Large intestine (tissue), 3 donors: ENCODE results near the gene CXCR6. TPM values are rescaled to one million over a fixed set of nuclear protein-coding genes. Genes with fewer than 3 reads are reported as not detected.
"Not testable (repeated sequence)": the region's sequence is repeated elsewhere in the genome, so short reads cannot be mapped to it uniquely, and the experiment has no call there.

Experiments
- DNase-seq, 2 donors: peaks; one replicate each; pipeline versions ENCODE4 v3.0.0 to v3.0.0-alpha.2; 2013
- H3K27ac ChIP-seq: one replicate; pipeline ENCODE4 v1.5.1; 2013; ENCODE audit warnings: low read length
- H3K27me3 ChIP-seq: 2 replicates; pipeline ENCODE4 v1.6.1; 2013; ENCODE audit warnings: low read length; ENCODE audit not compliant: control insufficient read depth, insufficient read depth
- H3K36me3 ChIP-seq: 2 replicates; pipeline ENCODE4 v1.6.1; 2013; ENCODE audit warnings: low read length; ENCODE audit not compliant: control insufficient read depth, insufficient read depth
- H3K4me1 ChIP-seq: one replicate; pipeline ENCODE4 v1.6.1; 2013; ENCODE audit warnings: low read length; ENCODE audit not compliant: control insufficient read depth, insufficient read depth
- H3K4me3 ChIP-seq: one replicate; pipeline ENCODE4 v1.5.1; 2013; ENCODE audit warnings: low read length
- H3K9me3 ChIP-seq: one replicate; pipeline ENCODE4 v1.6.1; 2013; ENCODE audit warnings: mild to moderate bottlenecking, low read depth, low read length, moderate library complexity; ENCODE audit not compliant: control insufficient read depth
- WGBS: methylation state at CpG from one replicate; pipeline ENCODE4 v1.1.5; 2013; ENCODE audit warnings: low lambda C conversion rate; ENCODE audit not compliant: insufficient coverage; 5-methylcytosine and 5-hydroxymethylcytosine counted together
- polyA plus RNA-seq: library from polyadenylated mRNA; unstranded; fragments of 120-200 nt; gene quantifications from one replicate; pipeline ENCODE4 v1.2.1, GENCODE V29; 2013

The CXCR6 gene
- polyA plus RNA-seq, 1 donor: 2.4 TPM

DNA sequence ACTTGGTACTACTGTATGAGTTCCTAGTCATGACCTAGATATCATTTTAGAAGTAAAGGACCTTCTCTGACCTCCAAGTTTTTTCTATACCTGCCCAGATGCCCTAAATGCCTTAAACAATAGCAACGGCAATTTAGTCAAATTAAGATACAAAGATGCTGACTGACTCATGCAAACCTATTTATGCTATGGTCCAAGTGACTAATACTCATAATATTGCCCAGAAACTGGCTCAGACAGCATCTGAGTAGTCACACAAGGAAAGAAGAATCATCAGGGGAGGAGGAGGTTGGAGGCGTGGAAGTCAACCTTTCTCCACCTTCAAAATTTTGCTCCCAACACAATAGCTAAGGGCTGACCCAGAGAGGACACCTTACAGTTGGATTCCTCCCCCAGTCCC, 45.5 kb downstream of the CXCR6 start:
- no CpG with 5 or more reads among the region's 2 CpGs for WGBS
- no peaks in the 10 kb centered on the region for H3K9me3 ChIP-seq
- peaks cover 8% of the 10 kb centered on the region for H3K36me3 ChIP-seq
- DNase-seq: no peak
- H3K27me3 ChIP-seq: no peaks in the 10 kb centered on the region
- peaks cover 41% of the 10 kb centered on the region for H3K4me1 ChIP-seq
- peak overlapping the region; percentile 6 for H3K27ac ChIP-seq
- H3K4me3 ChIP-seq: no peak overlapping the region

DNA sequence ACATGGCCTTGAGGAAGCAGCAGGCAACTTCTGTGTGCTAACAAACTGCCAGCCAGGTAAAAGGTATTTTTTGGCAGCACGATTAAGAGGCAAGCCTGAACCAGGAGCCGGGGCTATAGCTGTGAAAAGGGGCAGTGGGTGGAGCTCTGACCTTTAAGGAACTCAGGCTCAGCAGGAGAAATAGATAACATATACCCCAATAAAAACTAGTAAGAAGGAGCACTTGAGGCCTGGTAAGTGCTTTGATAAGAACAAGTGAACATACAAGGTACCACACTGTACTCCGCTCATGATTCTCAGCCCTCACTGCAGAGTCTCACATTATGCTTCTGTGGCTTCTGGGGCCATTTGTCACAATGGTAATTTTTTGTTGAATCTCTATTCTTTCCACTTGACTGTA, 46.9 kb downstream of the CXCR6 start:
- H3K27ac ChIP-seq: no peak overlapping the region
- no peaks in the 10 kb centered on the region for H3K36me3 ChIP-seq
- no peaks in the 10 kb centered on the region for H3K9me3 ChIP-seq
- WGBS: no CpG with 5 or more reads among the region's 3 CpGs
- H3K4me1 ChIP-seq: peaks cover 33% of the 10 kb centered on the region
- DNase-seq: no peak
- H3K27me3 ChIP-seq: no peaks in the 10 kb centered on the region
- H3K4me3 ChIP-seq: no peak overlapping the region

DNA sequence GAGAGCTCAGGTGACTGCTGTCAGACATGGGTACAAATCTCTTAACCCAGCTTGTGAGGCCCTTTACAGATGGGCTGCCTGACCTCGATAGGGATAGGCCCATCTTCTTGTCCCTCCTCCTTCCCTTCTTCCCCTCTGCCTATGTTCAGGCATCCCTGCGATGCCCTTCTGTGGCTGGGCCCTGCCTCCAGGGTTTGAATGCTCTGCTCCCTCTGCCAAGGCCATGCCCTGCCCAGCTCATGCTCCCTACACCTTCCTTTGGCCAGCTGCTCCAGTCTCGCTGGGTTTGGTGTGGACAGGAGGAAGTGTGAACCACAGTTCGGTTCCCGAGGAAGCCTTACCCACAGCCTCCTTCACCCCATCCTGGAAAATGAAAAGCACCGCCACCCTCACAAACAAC, 48.1 kb downstream of the CXCR6 start:
- Histone ChIP-seq H3K36me3 (no peaks in the 10 kb centered on the region), H3K4me3 (no peak overlapping the region), H3K9me3 (no peaks in the 10 kb centered on the region), H3K4me1 (peaks cover 23% of the 10 kb centered on the region), H3K27ac (no peak overlapping the region), H3K27me3 (no peaks in the 10 kb centered on the region)
- DNase-seq: no peak
- WGBS: no CpG with 5 or more reads among the region's 6 CpGs

DNA sequence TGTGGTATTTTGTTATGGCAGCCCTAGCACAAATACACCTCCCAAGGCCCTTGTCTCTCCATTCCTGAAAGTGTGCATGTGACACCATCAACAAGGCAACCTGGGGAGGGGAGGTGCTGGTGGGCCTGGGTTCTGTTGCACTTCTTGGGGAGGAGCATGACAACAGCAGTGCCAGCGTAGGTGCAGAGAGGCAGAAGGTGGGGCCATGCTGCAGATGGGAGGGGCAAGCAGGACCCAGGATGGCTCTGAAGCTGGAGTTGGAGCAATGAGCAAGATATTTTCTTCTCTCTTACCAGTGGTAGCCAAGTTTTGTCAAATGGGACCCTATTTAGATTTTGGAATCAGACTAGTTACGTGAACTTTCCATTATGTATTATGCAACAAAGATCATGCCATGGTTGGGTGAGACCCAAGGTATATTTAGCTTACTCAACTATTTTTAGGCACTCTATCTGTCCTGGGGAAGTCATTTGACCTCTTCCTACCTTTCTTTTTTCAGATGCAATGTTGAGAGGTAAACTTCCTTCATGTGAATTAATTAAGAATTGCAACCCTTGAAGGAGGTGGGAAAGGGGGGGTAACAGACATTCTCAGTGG, 49.0 kb downstream of the CXCR6 start:
- H3K9me3 ChIP-seq: no peaks in the 10 kb centered on the region
- H3K27me3 ChIP-seq: no peaks in the 10 kb centered on the region
- H3K4me3 ChIP-seq: no peak overlapping the region
- H3K36me3 ChIP-seq: no peaks in the 10 kb centered on the region
- 100% methylated on average over 1 of the region's 2 CpGs for WGBS
- peaks cover 14% of the 10 kb centered on the region for H3K4me1 ChIP-seq
- DNase-seq: no peak
- H3K27ac ChIP-seq: no peak overlapping the region

DNA sequence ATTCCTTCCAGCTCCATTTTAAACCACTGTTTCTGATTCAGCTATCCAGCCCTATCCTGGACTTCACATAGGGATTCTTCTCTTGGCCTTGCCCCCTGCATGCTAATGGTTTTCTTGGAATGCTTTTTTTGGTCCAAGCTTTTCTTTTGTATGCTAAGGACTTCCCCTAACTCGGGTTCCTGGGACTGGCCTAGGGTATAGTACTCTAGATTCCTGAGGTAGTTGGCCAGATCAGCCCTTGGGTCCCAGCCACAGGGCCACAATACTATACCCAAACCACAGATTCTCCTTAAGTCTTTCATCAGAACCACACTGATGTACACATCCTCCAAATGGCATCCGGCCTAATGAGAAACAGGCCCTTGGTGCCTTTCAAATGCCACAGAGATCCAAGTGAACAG, 49.6 kb downstream of the CXCR6 start:
- no CpG with 5 or more reads among the region's 2 CpGs for WGBS
- Histone ChIP-seq H3K9me3 (no peaks in the 10 kb centered on the region), H3K27ac (no peak overlapping the region), H3K36me3 (no peaks in the 10 kb centered on the region), H3K4me1 (peaks cover 8% of the 10 kb centered on the region), H3K4me3 (no peak overlapping the region), H3K27me3 (no peaks in the 10 kb centered on the region)
- DNase-seq: no peak

DNA sequence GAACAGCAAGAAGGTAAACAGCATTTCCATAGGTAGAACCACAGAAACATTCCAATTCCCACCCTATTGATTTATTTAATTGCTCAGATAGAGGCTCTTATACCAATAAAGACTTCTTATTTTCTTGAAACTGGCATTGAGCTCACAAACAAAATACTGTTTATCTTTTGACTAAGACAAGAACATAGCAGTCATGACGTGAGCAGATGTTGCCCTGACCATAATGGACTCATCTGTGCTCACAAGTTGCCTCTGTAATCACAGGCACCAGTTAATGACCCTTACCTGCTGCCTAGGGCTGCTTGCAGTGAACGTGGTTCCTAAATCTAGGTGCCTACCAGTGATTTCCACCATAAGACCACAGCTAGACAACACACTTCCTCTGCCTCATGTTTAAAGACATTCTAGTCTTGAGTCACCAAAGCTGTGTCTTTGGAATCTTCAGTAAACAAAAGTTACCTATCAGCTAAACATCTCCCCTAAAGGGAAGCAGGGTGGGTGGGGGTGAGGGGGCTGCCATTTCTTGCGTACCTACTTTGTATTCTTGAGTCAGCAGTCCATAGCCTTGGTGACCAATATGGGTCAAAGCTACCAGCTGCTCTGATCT, 50.3 kb downstream of the CXCR6 start:
- peaks cover 4% of the 10 kb centered on the region for H3K4me1 ChIP-seq
- no CpG with 5 or more reads among the region's 3 CpGs for WGBS
- H3K9me3 ChIP-seq: no peaks in the 10 kb centered on the region
- no peak overlapping the region for H3K4me3 ChIP-seq
- H3K36me3 ChIP-seq: no peaks in the 10 kb centered on the region
- H3K27ac ChIP-seq: no peak overlapping the region
- no peak for DNase-seq
- no peaks in the 10 kb centered on the region for H3K27me3 ChIP-seq

DNA sequence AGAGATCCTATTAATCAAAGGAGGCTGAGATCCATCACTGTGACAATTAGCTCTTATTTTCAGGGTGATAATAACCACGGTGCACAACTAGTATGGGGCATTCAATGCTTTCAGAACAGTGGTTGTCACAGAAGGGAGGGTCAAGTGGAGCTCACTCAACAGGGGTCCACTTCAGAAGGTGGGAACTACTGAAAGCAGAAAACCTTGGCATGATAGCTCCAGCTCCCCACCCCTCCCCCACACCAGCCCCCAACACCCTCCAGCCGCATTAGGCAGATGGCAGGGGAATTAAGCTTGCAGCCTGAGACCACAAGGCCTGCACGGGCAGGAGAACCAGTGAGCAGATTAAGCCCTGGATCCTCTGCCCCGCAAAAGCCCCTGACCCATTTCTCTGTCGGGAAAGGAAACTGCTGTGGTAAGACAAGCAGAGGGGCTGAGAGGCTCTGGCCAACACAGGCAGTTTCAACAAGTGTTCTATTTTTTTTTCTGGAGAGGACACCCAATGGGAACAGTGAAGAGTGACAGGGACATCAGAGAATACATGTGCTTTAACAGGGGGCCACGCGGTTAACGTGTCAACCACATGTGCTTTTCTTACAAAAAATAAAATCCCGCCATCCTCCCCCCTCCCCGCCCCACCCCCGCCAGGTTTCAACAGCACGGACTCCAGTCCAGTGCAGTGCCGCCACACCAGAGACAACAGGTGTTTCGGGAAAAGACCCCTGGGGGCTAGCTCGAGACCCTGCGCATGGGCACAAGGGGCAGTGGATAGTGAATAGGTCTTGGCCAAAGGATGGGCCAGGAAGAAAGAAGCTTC, 51.4 kb downstream of the CXCR6 start:
- H3K9me3 ChIP-seq: no peaks in the 10 kb centered on the region
- H3K27me3 ChIP-seq: peaks cover 4% of the 10 kb centered on the region
- H3K27ac ChIP-seq: peak overlapping the region; percentile 75
- H3K36me3 ChIP-seq: no peaks in the 10 kb centered on the region
- peak overlapping the region; percentile 97 for H3K4me3 ChIP-seq
- H3K4me1 ChIP-seq: no peaks in the 10 kb centered on the region
- WGBS: no CpG with 5 or more reads among the region's 16 CpGs
- DNase-seq: peak in 1 of 2 donors; percentile 38

DNA sequence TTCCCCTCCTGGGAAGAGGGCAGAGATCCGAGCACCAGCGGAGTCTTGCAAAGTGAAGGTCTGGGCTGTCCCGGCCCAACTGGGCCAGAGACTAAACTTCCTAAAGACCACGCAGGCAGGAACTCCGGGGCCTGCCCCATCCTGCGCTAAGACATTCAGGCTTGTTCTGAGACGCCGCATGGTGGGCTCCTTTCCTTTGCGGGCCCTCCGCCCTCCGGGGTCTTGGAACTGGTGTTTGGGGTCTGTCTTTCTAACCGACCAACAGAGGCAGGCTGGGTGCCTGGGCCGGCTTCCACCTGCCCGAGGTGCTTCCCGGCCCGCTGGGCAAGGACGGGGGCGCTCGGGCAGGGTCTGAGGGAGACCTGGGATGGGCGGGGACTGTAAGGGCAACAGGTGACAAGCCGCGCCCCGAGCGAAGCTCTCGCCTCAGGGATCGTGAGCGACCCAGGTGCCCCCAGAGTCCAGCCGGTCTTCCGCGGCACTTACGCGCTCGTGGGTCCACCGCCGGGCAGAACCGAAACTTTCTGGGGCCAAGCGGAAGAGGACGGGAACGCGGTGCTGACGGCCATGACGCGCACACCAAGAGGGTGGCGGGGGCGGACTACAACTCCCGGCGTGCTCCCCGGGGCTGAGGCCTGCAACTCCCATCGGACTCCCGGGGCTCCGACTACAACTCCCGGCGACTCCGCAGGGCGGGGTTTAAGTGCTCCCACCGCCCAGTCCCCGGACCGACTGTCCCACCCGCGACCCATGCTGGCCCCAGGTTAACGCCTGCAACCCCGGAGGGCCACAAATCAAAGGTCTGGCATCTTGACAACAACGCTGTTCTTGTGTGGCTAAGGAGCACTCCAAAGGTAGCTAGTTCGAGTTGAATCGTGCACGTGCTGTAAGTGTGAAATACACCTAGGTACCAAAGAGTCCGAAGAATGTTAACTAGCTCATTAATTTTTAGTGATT, 52.2 kb downstream of the CXCR6 start, which contains the start of gene FYCO1:
Gene FYCO1 (minus strand): TSS at position 589 of the 957 bp plus-strand sequence. CDS start 10,914 bp downstream, outside the sequence.
- Histone ChIP-seq H3K27ac (peak within 1 kb of the TSS; percentile 75), H3K9me3 (no peaks in the 10 kb centered on the region), H3K4me1 (no peaks in the 10 kb centered on the region), H3K27me3 (peaks cover 4% of the 10 kb centered on the region), H3K4me3 (peak within 1 kb of the TSS; percentile 97), H3K36me3 (no peaks in the 10 kb centered on the region)
- peak; percentile 90 to 96 for DNase-seq
- WGBS: 80% methylated on average over 1 of the region's 67 CpGs

DNA sequence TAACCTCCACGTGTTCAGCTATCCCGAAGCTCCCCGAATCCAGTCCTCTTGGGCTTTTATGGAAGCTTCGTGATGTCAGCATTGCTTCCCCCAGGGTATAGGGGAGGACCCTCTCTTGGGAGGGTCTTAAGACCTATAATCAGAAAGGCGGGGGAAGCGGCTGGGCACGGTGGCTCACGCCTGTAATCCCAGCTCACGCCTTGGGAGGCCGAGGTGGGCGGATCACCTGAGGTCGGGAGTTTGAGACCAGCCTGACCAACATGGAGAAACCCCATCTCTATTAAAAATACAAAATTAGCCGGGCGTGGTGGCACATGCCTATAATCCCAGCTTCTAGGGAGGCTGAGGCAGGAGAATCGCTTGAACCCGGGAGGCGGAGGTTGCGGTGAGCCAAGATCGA, 54.2 kb downstream of the CXCR6 start:
- 100% methylated on average over 4 of the region's 19 CpGs for WGBS
- H3K4me1 ChIP-seq, H3K36me3 ChIP-seq, H3K9me3 ChIP-seq, H3K27me3 ChIP-seq, DNase-seq, H3K27ac ChIP-seq, H3K4me3 ChIP-seq: not testable (repeated sequence)

DNA sequence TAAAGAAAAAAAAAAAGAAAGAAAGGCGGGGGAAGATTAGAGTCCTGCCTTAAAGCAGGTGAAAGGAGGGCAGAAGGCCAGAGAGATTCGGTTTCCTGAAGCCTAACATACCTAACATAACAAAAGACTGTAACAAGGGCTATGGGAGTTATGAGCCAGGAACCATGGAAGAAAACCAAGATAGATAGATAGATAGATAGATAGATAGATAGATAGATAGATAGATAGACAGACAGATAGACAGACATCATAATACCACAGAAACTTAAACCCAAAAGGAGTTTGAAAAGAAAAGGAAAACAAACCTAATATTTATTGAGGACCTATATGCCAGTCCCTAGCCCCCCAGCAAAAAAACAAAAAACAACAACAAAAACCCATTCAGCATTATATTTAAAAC, 54.7 kb downstream of the CXCR6 start:
- peaks cover 4% of the 10 kb centered on the region for H3K27me3 ChIP-seq
- H3K4me1 ChIP-seq: no peaks in the 10 kb centered on the region
- H3K4me3 ChIP-seq: no peak overlapping the region
- no peak overlapping the region for H3K27ac ChIP-seq
- no peaks in the 10 kb centered on the region for H3K9me3 ChIP-seq
- DNase-seq: no peak
- 92% methylated on average over 2 of the region's 2 CpGs for WGBS
- no peaks in the 10 kb centered on the region for H3K36me3 ChIP-seq
